SU-DHL-6 (cell line): ENCODE measurements around the gene LZTR1.

ENCODE experiments used
- H2AFZ ChIP-seq: fragments of 200-600 bp; sonication (generic); 2 replicates; pipeline ENCODE4 v1.6.1; 2014; ENCODE audit warnings: low read depth, mild to moderate bottlenecking, moderate library complexity, mixed read lengths, antibody characterized with exemption, low read length; ENCODE audit not compliant: severe bottlenecking
- H3F3A ChIP-seq: fragments of 200-600 bp; shearing (Covaris generic); 2 replicates; pipeline ENCODE4 v1.6.0; 2016; ENCODE audit warnings: antibody characterized with exemption, mild to moderate bottlenecking; ENCODE audit not compliant: insufficient read depth
- H3K27ac ChIP-seq: fragments of 200-600 bp; sonication (generic); 2 replicates; pipeline ENCODE4 v1.5.1; 2016; ENCODE audit warnings: low read depth, mild to moderate bottlenecking, low read length, moderate library complexity, mixed read lengths
- H3K27me3 ChIP-seq: fragments of 200-600 bp; sonication (generic), shearing (Covaris generic); 2 replicates; pipeline ENCODE4 v1.6.0; 2014; ENCODE audit warnings: mild to moderate bottlenecking, low read length
- H3K36me3 ChIP-seq: fragments of 200-600 bp; sonication (generic); 2 replicates; pipeline ENCODE4 v1.6.1; 2014; ENCODE audit warnings: mild to moderate bottlenecking, low read length, mixed read lengths
- H3K4me2 ChIP-seq: fragments of 300-600, 200-600 bp; shearing (Covaris generic), sonication (generic); 2 replicates; pipeline ENCODE4 v1.6.0; 2014; ENCODE audit warnings: low read length, low read depth, mild to moderate bottlenecking; ENCODE audit not compliant: poor library complexity, severe bottlenecking
- H3K4me3 ChIP-seq: fragments of 200-600 bp; sonication (generic); 2 replicates; pipeline ENCODE4 v1.5.1; 2014; ENCODE audit warnings: antibody characterized with exemption, low read length, mild to moderate bottlenecking, mixed read lengths; ENCODE audit not compliant: insufficient read depth, poor library complexity, severe bottlenecking
- H3K79me2 ChIP-seq: fragments of 200-600 bp; sonication (generic); 2 replicates; pipeline ENCODE4 v1.6.1; 2014; ENCODE audit warnings: mild to moderate bottlenecking, low read length, moderate library complexity; ENCODE audit not compliant: insufficient read depth
- H3K9ac ChIP-seq: fragments of 200-600 bp; sonication (generic); 2 replicates; pipeline ENCODE4 v1.7.0; 2014; ENCODE audit warnings: mild to moderate bottlenecking, low read length
- H3K9me2 ChIP-seq: fragments of 200-600 bp; sonication (generic); replicated peaks from 2 replicates; pipeline ENCODE4 v1.6.1; 2014; ENCODE audit warnings: low read length; ENCODE audit not compliant: insufficient read depth
- H3K9me3 ChIP-seq: fragments of 200-600 bp; sonication (generic); 2 replicates; pipeline ENCODE4 v1.6.1; 2014; ENCODE audit warnings: low read length, mixed read lengths; ENCODE audit not compliant: insufficient read depth
- H4K20me1 ChIP-seq: fragments of 200-600 bp; sonication (generic); 2 replicates; pipeline ENCODE4 v1.6.1; 2014; ENCODE audit warnings: low read depth, mild to moderate bottlenecking, antibody characterized with exemption, low read length, moderate library complexity, mixed read lengths
- CTCF ChIP-seq: fragments of 200-600 bp; sonication (generic); IDR thresholded peaks from one replicate; pipeline ENCODE4 v1.5.1; 2017; ENCODE audit warnings: antibody characterized with exemption, mild to moderate bottlenecking, low read length, moderate library complexity; ENCODE audit not compliant: insufficient read depth, poor library complexity, severe bottlenecking
- EZH2phosphoT487 ChIP-seq: fragments of 200-600 bp; sonication (generic), shearing (Covaris generic); conservative IDR thresholded peaks from 2 replicates; pipeline ENCODE4 v1.6.1; 2018; ENCODE audit warnings: mild to moderate bottlenecking, antibody characterized with exemption, low read length, moderate library complexity, mixed read lengths

LZTR1 gene

DNA sequence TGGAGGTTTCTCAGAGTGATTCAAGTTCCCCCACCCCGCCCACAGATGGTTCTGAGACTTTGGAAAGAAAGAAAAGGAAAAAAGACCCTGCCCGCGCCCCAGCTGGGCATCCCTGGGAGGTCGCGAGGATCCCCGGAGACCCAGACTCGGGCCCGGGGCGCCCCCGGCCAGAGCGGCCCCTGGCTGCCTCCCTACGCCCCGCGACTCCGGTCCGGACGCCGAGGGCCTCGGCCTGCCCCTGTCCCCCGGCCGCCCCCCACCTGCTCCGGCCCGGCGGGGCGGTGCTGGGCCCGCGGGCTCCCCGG, 17.3 kb upstream of the LZTR1 start:
- Histone ChIP-seq H3K9me3 (no peaks in the 10 kb centered on the region), H3K4me3 (no peak overlapping the region), H3K27me3 (no peaks in the 10 kb centered on the region), H3K9ac (no peak overlapping the region), H4K20me1 (no peaks in the 10 kb centered on the region), H3K9me2 (no peaks in the 10 kb centered on the region), H3K36me3 (no peaks in the 10 kb centered on the region), H3K27ac (no peak overlapping the region), H3F3A (no peaks in the 10 kb centered on the region), H2AFZ (no peak overlapping the region), H3K4me2 (no peak overlapping the region), H3K79me2 (no peaks in the 10 kb centered on the region)
- TF ChIP-seq EZH2phosphoT487 (no peak), CTCF (no peak)

DNA sequence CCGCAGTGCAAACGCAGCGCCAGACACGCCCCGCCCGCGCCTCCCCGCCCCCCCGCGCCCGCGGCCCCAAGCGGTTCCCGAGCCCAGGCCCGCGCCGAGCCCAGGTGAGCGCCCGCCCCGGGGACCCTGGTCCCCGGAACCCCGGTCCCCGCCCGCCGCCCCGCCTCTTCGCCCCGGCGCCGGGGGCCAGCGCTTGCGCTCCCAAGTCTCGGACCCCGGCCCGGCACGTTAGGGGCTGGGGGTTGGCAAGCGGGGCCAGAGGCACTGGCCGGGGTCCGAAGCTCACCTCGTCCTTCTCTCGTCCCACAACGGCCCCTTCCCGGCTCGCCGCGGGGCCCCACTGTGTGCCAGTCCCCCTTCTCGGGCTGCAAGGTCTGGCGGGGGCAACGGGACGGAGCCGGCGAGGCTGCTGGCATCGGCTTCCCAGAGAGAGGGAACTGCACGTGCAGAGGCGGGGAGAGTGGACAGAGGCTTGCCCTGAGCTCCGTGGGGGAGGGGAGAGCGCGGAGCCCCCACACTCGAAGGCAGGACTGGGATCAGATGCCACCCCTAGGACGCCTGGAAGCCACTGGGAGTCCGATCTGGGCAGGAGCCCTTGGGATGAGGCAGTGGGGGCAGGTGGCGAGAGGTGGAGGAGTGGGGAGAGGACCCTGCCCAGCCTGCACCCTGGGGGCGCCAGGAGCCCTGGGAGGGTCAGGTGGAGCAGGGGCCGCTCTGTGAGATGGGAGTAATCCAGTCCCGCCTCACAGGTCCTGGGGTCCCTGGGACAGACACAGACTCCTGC, 16.8 kb upstream of the LZTR1 start:
- Histone ChIP-seq H3K36me3 (no peaks in the 10 kb centered on the region), H3K4me3 (no peak overlapping the region), H3K79me2 (no peaks in the 10 kb centered on the region), H4K20me1 (no peaks in the 10 kb centered on the region), H2AFZ (no peak overlapping the region), H3K27me3 (no peaks in the 10 kb centered on the region), H3K9ac (no peak overlapping the region), H3F3A (no peaks in the 10 kb centered on the region), H3K4me2 (no peak overlapping the region), H3K27ac (no peak overlapping the region), H3K9me2 (no peaks in the 10 kb centered on the region), H3K9me3 (no peaks in the 10 kb centered on the region)
- no peak for TF ChIP-seq CTCF
- TF ChIP-seq EZH2phosphoT487, result no peak

- Histone ChIP-seq H2AFZ (no peak overlapping the region), H4K20me1 (no peaks in the 10 kb centered on the region), H3K27ac (no peak overlapping the region), H3K36me3 (no peaks in the 10 kb centered on the region), H3K79me2 (no peaks in the 10 kb centered on the region), H3F3A (no peaks in the 10 kb centered on the region), H3K9me2 (no peaks in the 10 kb centered on the region), H3K4me2 (no peak overlapping the region), H3K9ac (no peak overlapping the region), H3K27me3 (no peaks in the 10 kb centered on the region), H3K4me3 (no peak overlapping the region), H3K9me3 (no peaks in the 10 kb centered on the region)
- TF ChIP-seq CTCF (no peak), EZH2phosphoT487 (no peak)
Measured at GRCh38 chr22:20965888-20966855, 15.9 kb upstream of the LZTR1 start.
